H1 (cell line): ENCODE measurements around the gene SLC12A7. TPM values are rescaled to one million over a fixed set of nuclear protein-coding genes. Genes with fewer than 3 reads are reported as not detected.
A peak's percentile ranks its signal among the peaks of the same experiment; 100 is the strongest.

Experiments
- BRCA1 ChIP-seq: IDR thresholded peaks from 2 replicates; pipeline ENCODE4 v1.6.1; 2012; ENCODE audit warnings: low read depth, low read length, improper control_type of control experiment
- CBX5 ChIP-seq: fragments of 300-800, 300-1000 bp; sonication (generic); IDR thresholded peaks from 2 replicates; pipeline ENCODE4 v1.7.1; 2016; ENCODE audit warnings: antibody characterized with exemption, low read length, low read depth
- EZH2 ChIP-seq: fragments of 200-600 bp; sonication (generic); IDR thresholded peaks from 2 replicates; pipeline ENCODE4 v1.7.1; 2012; ENCODE audit warnings: low read depth, mild to moderate bottlenecking, moderate library complexity, low read length, inconsistent platforms; ENCODE audit not compliant: severe bottlenecking
- KDM1A ChIP-seq: fragments of 200-600, 300-600 bp; sonication (generic); IDR thresholded peaks from 2 replicates; pipeline ENCODE4 v1.7.1; 2016; ENCODE audit warnings: mild to moderate bottlenecking, low read length, borderline replicate concordance
- KDM4A ChIP-seq: IDR thresholded peaks from one replicate; pipeline ENCODE4 v1.7.1; 2012; ENCODE audit warnings: low read depth, mild to moderate bottlenecking, moderate library complexity, low read length, inconsistent platforms; ENCODE audit not compliant: severe bottlenecking
- KDM5A ChIP-seq: fragments of 200-600 bp; IDR thresholded peaks from 2 replicates; pipeline ENCODE4 v1.7.1; 2012; ENCODE audit warnings: mild to moderate bottlenecking, low read length, inconsistent platforms, mixed read lengths
- SUZ12 ChIP-seq: fragments of 200-600 bp; sonication (generic); IDR thresholded peaks from 2 replicates; pipeline ENCODE4 v1.6.1; 2012; ENCODE audit warnings: mild to moderate bottlenecking, inconsistent platforms, low read length, moderate library complexity, mixed read lengths
- TAF7 ChIP-seq: optimal IDR thresholded peaks from 2 replicates; pipeline ENCODE3; 2011; ENCODE audit warnings: low read depth, mild to moderate bottlenecking, inconsistent platforms, low read length, moderate library complexity, borderline replicate concordance
- polyA plus RNA-seq, 7 experiments: library from polyadenylated mRNA; depleted of rRNA in 3 of 7; stranded (reverse) in 5 of 7; unstranded in 2 of 7; fragments of >200 nt in 5 of 7; fragments of 200-250 nt in 2 of 7; gene quantifications; 1 replicate in 5 of 7; 2 replicates in 1 of 7; 4 replicates in 1 of 7; pipeline versions ENCODE4 v1.2.1 to v1.2.3, GENCODE V29; 2011 to 2013; ENCODE audit warnings: missing spikeins in 2 of 7, mixed read lengths in 2 of 7
- total RNA-seq: library from RNA; stranded (reverse); fragmentation: NEBNext Ultra II Directional; extraction: Animal tissue kit (Norgen Biotek cat#: 25700); gene quantifications from 2 replicates; pipeline ENCODE4 v1.2.1, GENCODE V29; 2021
- TF ChIP-seq, protein P1 (sequence below): fragments of 300-600 bp; sonication (generic); IDR thresholded peaks from 2 replicates; pipeline ENCODE4 v1.7.1; 2012; ENCODE audit warnings: low read length, moderate library complexity, mild to moderate bottlenecking, inconsistent platforms; ENCODE audit not compliant: insufficient replicate concordance

The SLC12A7 gene
- total and polyA plus RNA-seq, 2 of the 8 experiments (the other 6 are each of a cell fraction or from before 2014, with no cell fraction given): 23.5 to 39.7 TPM

DNA sequence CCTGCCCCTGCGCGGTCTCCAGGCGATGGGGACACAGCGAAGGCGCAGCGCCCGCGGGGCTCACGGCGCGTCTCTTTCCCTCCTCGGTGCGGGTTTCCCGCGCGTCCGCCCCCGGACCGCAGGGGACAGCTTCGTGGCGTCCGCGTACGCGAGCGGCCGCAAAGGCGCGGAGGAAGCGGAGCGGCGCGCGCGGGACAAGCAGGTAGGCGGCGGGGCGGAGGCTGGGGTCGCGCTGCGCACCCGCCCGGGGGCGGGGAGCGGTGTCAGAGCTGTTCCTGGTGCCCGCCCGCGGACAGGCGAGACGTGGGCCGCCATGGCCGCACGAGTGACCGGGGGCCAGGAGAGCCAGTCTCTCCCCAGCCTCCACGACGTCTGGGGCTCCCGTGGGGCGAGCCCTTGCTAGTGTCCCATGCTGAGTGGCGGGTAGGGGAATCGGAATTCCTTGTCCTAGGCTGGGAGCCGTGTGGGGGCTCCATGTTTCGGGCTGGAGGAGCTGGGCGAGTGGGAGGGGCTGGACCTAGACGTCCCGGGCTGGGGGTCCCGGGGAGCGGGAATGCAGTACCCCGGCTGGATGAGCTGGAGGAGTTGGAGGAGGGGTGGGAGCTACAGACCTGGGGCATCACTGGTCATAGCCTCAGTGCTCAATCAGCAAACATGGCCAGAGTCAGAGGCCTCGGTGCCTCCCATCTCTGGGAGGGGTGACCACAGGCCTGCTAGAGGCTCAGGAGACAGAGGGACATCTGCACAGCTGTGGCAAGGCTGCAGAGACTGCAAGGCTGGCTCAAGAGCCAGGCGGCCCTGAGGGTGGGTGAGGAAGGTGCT, 102.3 kb downstream of the SLC12A7 start (continued):
- TF ChIP-seq, protein P1, sequence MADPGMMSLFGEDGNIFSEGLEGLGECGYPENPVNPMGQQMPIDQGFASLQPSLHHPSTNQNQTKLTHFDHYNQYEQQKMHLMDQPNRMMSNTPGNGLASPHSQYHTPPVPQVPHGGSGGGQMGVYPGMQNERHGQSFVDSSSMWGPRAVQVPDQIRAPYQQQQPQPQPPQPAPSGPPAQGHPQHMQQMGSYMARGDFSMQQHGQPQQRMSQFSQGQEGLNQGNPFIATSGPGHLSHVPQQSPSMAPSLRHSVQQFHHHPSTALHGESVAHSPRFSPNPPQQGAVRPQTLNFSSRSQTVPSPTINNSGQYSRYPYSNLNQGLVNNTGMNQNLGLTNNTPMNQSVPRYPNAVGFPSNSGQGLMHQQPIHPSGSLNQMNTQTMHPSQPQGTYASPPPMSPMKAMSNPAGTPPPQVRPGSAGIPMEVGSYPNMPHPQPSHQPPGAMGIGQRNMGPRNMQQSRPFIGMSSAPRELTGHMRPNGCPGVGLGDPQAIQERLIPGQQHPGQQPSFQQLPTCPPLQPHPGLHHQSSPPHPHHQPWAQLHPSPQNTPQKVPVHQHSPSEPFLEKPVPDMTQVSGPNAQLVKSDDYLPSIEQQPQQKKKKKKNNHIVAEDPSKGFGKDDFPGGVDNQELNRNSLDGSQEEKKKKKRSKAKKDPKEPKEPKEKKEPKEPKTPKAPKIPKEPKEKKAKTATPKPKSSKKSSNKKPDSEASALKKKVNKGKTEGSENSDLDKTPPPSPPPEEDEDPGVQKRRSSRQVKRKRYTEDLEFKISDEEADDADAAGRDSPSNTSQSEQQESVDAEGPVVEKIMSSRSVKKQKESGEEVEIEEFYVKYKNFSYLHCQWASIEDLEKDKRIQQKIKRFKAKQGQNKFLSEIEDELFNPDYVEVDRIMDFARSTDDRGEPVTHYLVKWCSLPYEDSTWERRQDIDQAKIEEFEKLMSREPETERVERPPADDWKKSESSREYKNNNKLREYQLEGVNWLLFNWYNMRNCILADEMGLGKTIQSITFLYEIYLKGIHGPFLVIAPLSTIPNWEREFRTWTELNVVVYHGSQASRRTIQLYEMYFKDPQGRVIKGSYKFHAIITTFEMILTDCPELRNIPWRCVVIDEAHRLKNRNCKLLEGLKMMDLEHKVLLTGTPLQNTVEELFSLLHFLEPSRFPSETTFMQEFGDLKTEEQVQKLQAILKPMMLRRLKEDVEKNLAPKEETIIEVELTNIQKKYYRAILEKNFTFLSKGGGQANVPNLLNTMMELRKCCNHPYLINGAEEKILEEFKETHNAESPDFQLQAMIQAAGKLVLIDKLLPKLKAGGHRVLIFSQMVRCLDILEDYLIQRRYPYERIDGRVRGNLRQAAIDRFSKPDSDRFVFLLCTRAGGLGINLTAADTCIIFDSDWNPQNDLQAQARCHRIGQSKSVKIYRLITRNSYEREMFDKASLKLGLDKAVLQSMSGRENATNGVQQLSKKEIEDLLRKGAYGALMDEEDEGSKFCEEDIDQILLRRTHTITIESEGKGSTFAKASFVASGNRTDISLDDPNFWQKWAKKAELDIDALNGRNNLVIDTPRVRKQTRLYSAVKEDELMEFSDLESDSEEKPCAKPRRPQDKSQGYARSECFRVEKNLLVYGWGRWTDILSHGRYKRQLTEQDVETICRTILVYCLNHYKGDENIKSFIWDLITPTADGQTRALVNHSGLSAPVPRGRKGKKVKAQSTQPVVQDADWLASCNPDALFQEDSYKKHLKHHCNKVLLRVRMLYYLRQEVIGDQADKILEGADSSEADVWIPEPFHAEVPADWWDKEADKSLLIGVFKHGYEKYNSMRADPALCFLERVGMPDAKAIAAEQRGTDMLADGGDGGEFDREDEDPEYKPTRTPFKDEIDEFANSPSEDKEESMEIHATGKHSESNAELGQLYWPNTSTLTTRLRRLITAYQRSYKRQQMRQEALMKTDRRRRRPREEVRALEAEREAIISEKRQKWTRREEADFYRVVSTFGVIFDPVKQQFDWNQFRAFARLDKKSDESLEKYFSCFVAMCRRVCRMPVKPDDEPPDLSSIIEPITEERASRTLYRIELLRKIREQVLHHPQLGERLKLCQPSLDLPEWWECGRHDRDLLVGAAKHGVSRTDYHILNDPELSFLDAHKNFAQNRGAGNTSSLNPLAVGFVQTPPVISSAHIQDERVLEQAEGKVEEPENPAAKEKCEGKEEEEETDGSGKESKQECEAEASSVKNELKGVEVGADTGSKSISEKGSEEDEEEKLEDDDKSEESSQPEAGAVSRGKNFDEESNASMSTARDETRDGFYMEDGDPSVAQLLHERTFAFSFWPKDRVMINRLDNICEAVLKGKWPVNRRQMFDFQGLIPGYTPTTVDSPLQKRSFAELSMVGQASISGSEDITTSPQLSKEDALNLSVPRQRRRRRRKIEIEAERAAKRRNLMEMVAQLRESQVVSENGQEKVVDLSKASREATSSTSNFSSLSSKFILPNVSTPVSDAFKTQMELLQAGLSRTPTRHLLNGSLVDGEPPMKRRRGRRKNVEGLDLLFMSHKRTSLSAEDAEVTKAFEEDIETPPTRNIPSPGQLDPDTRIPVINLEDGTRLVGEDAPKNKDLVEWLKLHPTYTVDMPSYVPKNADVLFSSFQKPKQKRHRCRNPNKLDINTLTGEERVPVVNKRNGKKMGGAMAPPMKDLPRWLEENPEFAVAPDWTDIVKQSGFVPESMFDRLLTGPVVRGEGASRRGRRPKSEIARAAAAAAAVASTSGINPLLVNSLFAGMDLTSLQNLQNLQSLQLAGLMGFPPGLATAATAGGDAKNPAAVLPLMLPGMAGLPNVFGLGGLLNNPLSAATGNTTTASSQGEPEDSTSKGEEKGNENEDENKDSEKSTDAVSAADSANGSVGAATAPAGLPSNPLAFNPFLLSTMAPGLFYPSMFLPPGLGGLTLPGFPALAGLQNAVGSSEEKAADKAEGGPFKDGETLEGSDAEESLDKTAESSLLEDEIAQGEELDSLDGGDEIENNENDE: no peak
- TF ChIP-seq KDM1A (no peak), SUZ12 (peak; percentile 78), TAF7 (no peak), KDM5A (no peak), BRCA1 (no peak), KDM4A (peak; percentile 28), EZH2 (peak; percentile 80), CBX5 (no peak)
